ENCODE measurements around the gene MAGI2. TPM values are rescaled to one million over a fixed set of nuclear protein-coding genes. Genes with fewer than 3 reads are reported as not detected.

The MAGI2 gene
- total RNA-seq, 1 donor from 2014 or later, result 5.4 TPM

GRCh38 chr7:78167860-78168259, 1285.6 kb downstream of the MAGI2 start:
- DNase-seq (ENCODE audit: low read depth) (no peak), FAIRE-seq (no peak)
- no peak overlapping the region for H2AFZ ChIP-seq (ENCODE audit: low read depth, low read length)
- no peaks in the 10 kb centered on the region for H3K36me3 ChIP-seq (ENCODE audit: insufficient read depth, low read length)
- no peaks in the 10 kb centered on the region for H3K9me3 ChIP-seq (ENCODE audit: insufficient read depth, low read depth, low read length)
- no peaks in the 10 kb centered on the region for H4K20me1 ChIP-seq (ENCODE audit: insufficient read depth, low read length)
- no peak for TF ChIP-seq CTCF (IDR thresholded peaks at IDR 0.05; ENCODE audit: insufficient read depth, low read depth, low read length)
- Mint-ChIP-seq H3K4me3 (ENCODE audit: unreplicated experiment) (no peak overlapping the region), H3K4me1 (ENCODE audit: low read depth, unreplicated experiment) (peaks cover 2% of the 10 kb centered on the region), H3K36me3 (ENCODE audit: low read depth, unreplicated experiment) (no peaks in the 10 kb centered on the region), H3K27me3 (ENCODE audit: low read depth, unreplicated experiment) (no peaks in the 10 kb centered on the region), H3K9me3 (ENCODE audit: unreplicated experiment) (no peaks in the 10 kb centered on the region), H3K27ac (ENCODE audit: unreplicated experiment) (peak overlapping the region; percentile 14)
- H3K4me1 ChIP-seq (ENCODE audit: insufficient read depth, low read length), result no peaks in the 10 kb centered on the region
- no peak overlapping the region for H3K27ac ChIP-seq (ENCODE audit: low read depth, low read length)
- no peaks in the 10 kb centered on the region for H3K79me2 ChIP-seq (ENCODE audit: insufficient read depth, low read length)
- H3K4me2 ChIP-seq (ENCODE audit: low read length), result no peak overlapping the region
- no peaks in the 10 kb centered on the region for H3K27me3 ChIP-seq (ENCODE audit: insufficient read depth, low read length)
- H3K9ac ChIP-seq (ENCODE audit: low read length), result no peak overlapping the region
- H3K4me3 ChIP-seq (ENCODE audit: insufficient read depth, low read depth, low read length), result no peak overlapping the region

- no peaks in the 10 kb centered on the region for H3K36me3 ChIP-seq (ENCODE audit: insufficient read depth, low read length)
- no peak overlapping the region for H3K27ac ChIP-seq (ENCODE audit: low read depth, low read length)
- H3K27me3 ChIP-seq (ENCODE audit: insufficient read depth, low read length), result no peaks in the 10 kb centered on the region
- no peaks in the 10 kb centered on the region for H3K4me1 ChIP-seq (ENCODE audit: insufficient read depth, low read length)
- H4K20me1 ChIP-seq (ENCODE audit: insufficient read depth, low read length), result no peaks in the 10 kb centered on the region
- H3K79me2 ChIP-seq (ENCODE audit: insufficient read depth, low read length), result no peaks in the 10 kb centered on the region
- FAIRE-seq (no peak), DNase-seq (ENCODE audit: low read depth) (no peak)
- no peaks in the 10 kb centered on the region for H3K9me3 Mint-ChIP-seq (ENCODE audit: unreplicated experiment)
- H3K27ac Mint-ChIP-seq (ENCODE audit: unreplicated experiment), result no peak overlapping the region
- no peak overlapping the region for H3K4me3 Mint-ChIP-seq (ENCODE audit: unreplicated experiment)
- no peak overlapping the region for H2AFZ ChIP-seq (ENCODE audit: low read depth, low read length)
- no peak for TF ChIP-seq EZH2 (IDR thresholded peaks at IDR 0.05; ENCODE audit: insufficient read depth, low read length)
- no peak for TF ChIP-seq CTCF (IDR thresholded peaks at IDR 0.05; ENCODE audit: insufficient read depth, low read depth, low read length)
- no peaks in the 10 kb centered on the region for H3K9me3 ChIP-seq (ENCODE audit: insufficient read depth, low read depth, low read length)
- H3K4me1 Mint-ChIP-seq (ENCODE audit: low read depth, unreplicated experiment), result peaks cover 2% of the 10 kb centered on the region
- H3K4me2 ChIP-seq (ENCODE audit: low read length), result no peak overlapping the region
- H3K27me3 Mint-ChIP-seq (ENCODE audit: low read depth, unreplicated experiment), result no peaks in the 10 kb centered on the region
- no peaks in the 10 kb centered on the region for H3K36me3 Mint-ChIP-seq (ENCODE audit: low read depth, unreplicated experiment)
- H3K4me3 ChIP-seq (ENCODE audit: insufficient read depth, low read depth, low read length), result no peak overlapping the region
- H3K9ac ChIP-seq (ENCODE audit: low read length), result no peak overlapping the region
Measured at GRCh38 chr7:78165854-78166253, 1287.6 kb downstream of the MAGI2 start.

GRCh38 chr7:78165454-78165853, 1288.0 kb downstream of the MAGI2 start:
- no peak for FAIRE-seq
- Mint-ChIP-seq H3K9me3 (ENCODE audit: unreplicated experiment) (no peaks in the 10 kb centered on the region), H3K4me1 (ENCODE audit: low read depth, unreplicated experiment) (peaks cover 2% of the 10 kb centered on the region), H3K27me3 (ENCODE audit: low read depth, unreplicated experiment) (no peaks in the 10 kb centered on the region), H3K36me3 (ENCODE audit: low read depth, unreplicated experiment) (no peaks in the 10 kb centered on the region), H3K4me3 (ENCODE audit: unreplicated experiment) (no peak overlapping the region), H3K27ac (ENCODE audit: unreplicated experiment) (no peak overlapping the region)
- no peak for TF ChIP-seq EZH2 (IDR thresholded peaks at IDR 0.05; ENCODE audit: insufficient read depth, low read length)
- TF ChIP-seq CTCF (IDR thresholded peaks at IDR 0.05; ENCODE audit: insufficient read depth, low read depth, low read length), result no peak
- H3K27me3 ChIP-seq (ENCODE audit: insufficient read depth, low read length), result no peaks in the 10 kb centered on the region
- H3K36me3 ChIP-seq (ENCODE audit: insufficient read depth, low read length), result no peaks in the 10 kb centered on the region
- no peaks in the 10 kb centered on the region for H4K20me1 ChIP-seq (ENCODE audit: insufficient read depth, low read length)
- DNase-seq (ENCODE audit: low read depth), result no peak
- no peaks in the 10 kb centered on the region for H3K9me3 ChIP-seq (ENCODE audit: insufficient read depth, low read depth, low read length)
- no peak overlapping the region for H3K27ac ChIP-seq (ENCODE audit: low read depth, low read length)
- H3K4me1 ChIP-seq (ENCODE audit: insufficient read depth, low read length), result no peaks in the 10 kb centered on the region
- no peak overlapping the region for H3K4me2 ChIP-seq (ENCODE audit: low read length)
- no peak overlapping the region for H2AFZ ChIP-seq (ENCODE audit: low read depth, low read length)
- no peak overlapping the region for H3K9ac ChIP-seq (ENCODE audit: low read length)
- no peaks in the 10 kb centered on the region for H3K79me2 ChIP-seq (ENCODE audit: insufficient read depth, low read length)
- no peak overlapping the region for H3K4me3 ChIP-seq (ENCODE audit: insufficient read depth, low read depth, low read length)

All from astrocyte (in vitro differentiated cells and primary cell).